SU-DHL-6 (cell line): ENCODE data around the gene FAM187B.

Experiments used
- H2AFZ ChIP-seq: fragments of 200-600 bp; sonication (generic); 2 replicates; pipeline ENCODE4 v1.6.1; 2014; ENCODE audit warnings: low read depth, mild to moderate bottlenecking, moderate library complexity, mixed read lengths, antibody characterized with exemption, low read length; ENCODE audit not compliant: severe bottlenecking
- H3F3A ChIP-seq: fragments of 200-600 bp; shearing (Covaris generic); 2 replicates; pipeline ENCODE4 v1.6.0; 2016; ENCODE audit warnings: antibody characterized with exemption, mild to moderate bottlenecking; ENCODE audit not compliant: insufficient read depth
- H3K27ac ChIP-seq: fragments of 200-600 bp; sonication (generic); 2 replicates; pipeline ENCODE4 v1.5.1; 2016; ENCODE audit warnings: low read depth, mild to moderate bottlenecking, low read length, moderate library complexity, mixed read lengths
- H3K27me3 ChIP-seq: fragments of 200-600 bp; sonication (generic), shearing (Covaris generic); 2 replicates; pipeline ENCODE4 v1.6.0; 2014; ENCODE audit warnings: mild to moderate bottlenecking, low read length
- H3K36me3 ChIP-seq: fragments of 200-600 bp; sonication (generic); 2 replicates; pipeline ENCODE4 v1.6.1; 2014; ENCODE audit warnings: mild to moderate bottlenecking, low read length, mixed read lengths
- H3K4me2 ChIP-seq: fragments of 300-600, 200-600 bp; shearing (Covaris generic), sonication (generic); 2 replicates; pipeline ENCODE4 v1.6.0; 2014; ENCODE audit warnings: low read length, low read depth, mild to moderate bottlenecking; ENCODE audit not compliant: poor library complexity, severe bottlenecking
- H3K4me3 ChIP-seq: fragments of 200-600 bp; sonication (generic); 2 replicates; pipeline ENCODE4 v1.5.1; 2014; ENCODE audit warnings: antibody characterized with exemption, low read length, mild to moderate bottlenecking, mixed read lengths; ENCODE audit not compliant: insufficient read depth, poor library complexity, severe bottlenecking
- H3K79me2 ChIP-seq: fragments of 200-600 bp; sonication (generic); 2 replicates; pipeline ENCODE4 v1.6.1; 2014; ENCODE audit warnings: mild to moderate bottlenecking, low read length, moderate library complexity; ENCODE audit not compliant: insufficient read depth
- H3K9ac ChIP-seq: fragments of 200-600 bp; sonication (generic); 2 replicates; pipeline ENCODE4 v1.7.0; 2014; ENCODE audit warnings: mild to moderate bottlenecking, low read length
- H3K9me2 ChIP-seq: fragments of 200-600 bp; sonication (generic); replicated peaks from 2 replicates; pipeline ENCODE4 v1.6.1; 2014; ENCODE audit warnings: low read length; ENCODE audit not compliant: insufficient read depth
- H3K9me3 ChIP-seq: fragments of 200-600 bp; sonication (generic); 2 replicates; pipeline ENCODE4 v1.6.1; 2014; ENCODE audit warnings: low read length, mixed read lengths; ENCODE audit not compliant: insufficient read depth
- H4K20me1 ChIP-seq: fragments of 200-600 bp; sonication (generic); 2 replicates; pipeline ENCODE4 v1.6.1; 2014; ENCODE audit warnings: low read depth, mild to moderate bottlenecking, antibody characterized with exemption, low read length, moderate library complexity, mixed read lengths
- EZH2phosphoT487 ChIP-seq: fragments of 200-600 bp; sonication (generic), shearing (Covaris generic); conservative IDR thresholded peaks from 2 replicates; pipeline ENCODE4 v1.6.1; 2018; ENCODE audit warnings: mild to moderate bottlenecking, antibody characterized with exemption, low read length, moderate library complexity, mixed read lengths
- TF ChIP-seq, protein P1 (sequence below): fragments of 200-600 bp; sonication (generic); IDR thresholded peaks from one replicate; pipeline ENCODE4 v1.5.1; 2017; ENCODE audit warnings: antibody characterized with exemption, mild to moderate bottlenecking, low read length, moderate library complexity; ENCODE audit not compliant: insufficient read depth, poor library complexity, severe bottlenecking

FAM187B gene

DNA sequence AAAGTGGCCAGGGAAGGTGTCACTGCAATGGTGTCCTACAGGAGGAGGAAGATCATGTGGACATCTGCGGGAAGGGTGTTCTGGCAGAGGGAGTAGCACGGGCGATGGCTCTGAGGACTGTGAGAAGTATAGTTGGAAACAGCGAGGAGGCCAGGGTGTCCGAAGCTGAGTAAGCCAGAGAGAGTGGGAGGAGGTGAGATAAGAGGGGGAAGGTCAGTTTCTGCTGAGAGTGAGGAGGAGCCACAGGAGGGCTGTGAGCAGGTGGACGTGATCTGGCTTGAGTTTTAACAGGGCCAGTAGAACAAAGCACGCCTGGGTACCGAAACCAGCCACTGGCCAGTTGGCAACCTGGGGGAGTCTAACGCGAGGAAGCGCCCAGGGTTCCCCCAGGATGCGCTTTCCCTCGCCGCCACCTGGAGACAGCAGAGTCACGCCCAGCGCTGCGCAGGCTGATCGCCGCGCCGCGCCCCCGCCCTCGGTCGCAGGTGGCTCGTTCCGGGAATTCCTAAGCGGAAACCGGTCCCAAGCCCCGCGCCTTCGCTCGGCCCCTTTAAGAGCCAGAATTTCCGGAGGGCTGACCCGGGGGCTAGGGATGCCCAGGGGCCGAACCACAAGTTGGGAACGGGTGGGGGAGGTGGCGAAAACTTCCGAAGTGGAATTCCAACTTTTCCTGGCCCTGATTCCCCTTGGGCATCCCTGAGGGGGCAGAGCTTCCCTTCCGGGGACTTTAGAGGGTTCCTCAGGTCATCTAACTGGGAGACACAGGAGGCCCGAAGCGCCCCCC, 19.2 kb upstream of the FAM187B start:
- TF ChIP-seq, protein P1, sequence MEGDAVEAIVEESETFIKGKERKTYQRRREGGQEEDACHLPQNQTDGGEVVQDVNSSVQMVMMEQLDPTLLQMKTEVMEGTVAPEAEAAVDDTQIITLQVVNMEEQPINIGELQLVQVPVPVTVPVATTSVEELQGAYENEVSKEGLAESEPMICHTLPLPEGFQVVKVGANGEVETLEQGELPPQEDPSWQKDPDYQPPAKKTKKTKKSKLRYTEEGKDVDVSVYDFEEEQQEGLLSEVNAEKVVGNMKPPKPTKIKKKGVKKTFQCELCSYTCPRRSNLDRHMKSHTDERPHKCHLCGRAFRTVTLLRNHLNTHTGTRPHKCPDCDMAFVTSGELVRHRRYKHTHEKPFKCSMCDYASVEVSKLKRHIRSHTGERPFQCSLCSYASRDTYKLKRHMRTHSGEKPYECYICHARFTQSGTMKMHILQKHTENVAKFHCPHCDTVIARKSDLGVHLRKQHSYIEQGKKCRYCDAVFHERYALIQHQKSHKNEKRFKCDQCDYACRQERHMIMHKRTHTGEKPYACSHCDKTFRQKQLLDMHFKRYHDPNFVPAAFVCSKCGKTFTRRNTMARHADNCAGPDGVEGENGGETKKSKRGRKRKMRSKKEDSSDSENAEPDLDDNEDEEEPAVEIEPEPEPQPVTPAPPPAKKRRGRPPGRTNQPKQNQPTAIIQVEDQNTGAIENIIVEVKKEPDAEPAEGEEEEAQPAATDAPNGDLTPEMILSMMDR, result peak; percentile 19
- no peak for TF ChIP-seq EZH2phosphoT487
- Histone ChIP-seq H2AFZ (peak overlapping the region; percentile 74), H3K9me3 (no peaks in the 10 kb centered on the region), H3K4me3 (peak overlapping the region; percentile 85), H3K9ac (peak overlapping the region; percentile 85), H3K27me3 (no peaks in the 10 kb centered on the region), H4K20me1 (no peaks in the 10 kb centered on the region), H3K27ac (peak overlapping the region; percentile 79), H3F3A (peaks cover 16% of the 10 kb centered on the region), H3K36me3 (no peaks in the 10 kb centered on the region), H3K9me2 (no peaks in the 10 kb centered on the region), H3K4me2 (peak overlapping the region; percentile 59), H3K79me2 (peaks cover 16% of the 10 kb centered on the region; the same call in 1 of the 2 replicates)

DNA sequence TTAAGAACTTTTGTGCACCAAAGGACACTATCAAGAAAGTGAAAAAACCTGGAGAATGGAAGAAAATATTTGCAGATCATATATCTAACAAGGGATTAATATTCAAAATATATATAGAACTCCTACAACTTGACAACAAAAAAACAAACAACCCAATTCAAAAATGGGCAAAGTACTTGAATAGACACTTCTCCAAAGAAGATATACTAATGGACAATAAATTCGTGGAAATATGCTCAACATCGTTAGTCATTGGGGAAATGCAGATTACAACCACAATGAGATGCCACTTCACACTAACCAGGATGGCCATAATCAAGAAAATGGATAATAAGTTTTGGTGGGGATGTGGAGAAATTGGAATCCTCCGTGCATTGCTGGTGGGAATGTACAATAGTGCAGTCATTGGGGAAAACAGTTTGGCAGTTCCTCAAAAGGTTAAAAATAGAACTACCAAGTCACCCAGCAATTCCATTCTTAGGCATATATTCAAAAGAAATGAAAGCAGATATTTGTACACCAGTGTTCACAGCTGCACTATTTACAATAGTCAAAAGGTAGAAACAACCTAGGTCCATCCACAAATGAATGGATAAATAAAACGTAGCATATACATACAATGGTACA, 18.0 kb upstream of the FAM187B start:
- TF ChIP-seq, protein P1, result no peak
- TF ChIP-seq EZH2phosphoT487, result no peak
- Histone ChIP-seq H3K79me2 (peaks cover 16% of the 10 kb centered on the region; the same call in 1 of the 2 replicates), H4K20me1 (no peaks in the 10 kb centered on the region), H3F3A (peaks cover 16% of the 10 kb centered on the region), H3K27ac (no peak overlapping the region), H3K4me3 (no peak overlapping the region), H3K4me2 (no peak overlapping the region), H3K9ac (no peak overlapping the region), H3K27me3 (no peaks in the 10 kb centered on the region), H3K9me2 (no peaks in the 10 kb centered on the region), H3K9me3 (no peaks in the 10 kb centered on the region), H3K36me3 (no peaks in the 10 kb centered on the region), H2AFZ (no peak overlapping the region)

DNA sequence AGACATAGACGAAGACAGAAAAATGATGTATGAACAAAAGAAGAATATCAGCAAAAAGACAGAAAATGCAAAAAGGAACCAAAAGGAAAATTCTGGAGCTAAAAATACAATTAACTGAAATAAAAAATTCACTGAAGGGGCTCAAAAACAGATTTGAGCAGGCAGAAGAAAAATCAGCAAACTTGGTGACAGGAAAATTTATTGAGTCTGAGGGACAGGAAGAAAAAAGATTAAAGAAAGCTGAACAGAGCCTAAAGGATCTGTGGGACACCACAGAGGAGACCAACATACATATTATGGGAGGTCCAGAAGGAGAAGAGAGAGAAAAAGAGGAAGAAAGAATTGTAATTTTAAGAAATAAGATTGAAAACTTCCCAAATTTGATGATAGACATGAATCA, 12.9 kb upstream of the FAM187B start:
- H3K9me3 ChIP-seq, result no peaks in the 10 kb centered on the region
- no peaks in the 10 kb centered on the region for H4K20me1 ChIP-seq
- no peak overlapping the region for H2AFZ ChIP-seq
- H3K4me2 ChIP-seq, result no peak overlapping the region
- H3K36me3 ChIP-seq, result no peaks in the 10 kb centered on the region
- peaks cover 3% of the 10 kb centered on the region; the same call in 1 of the 2 replicates for H3F3A ChIP-seq
- H3K27me3 ChIP-seq, result no peaks in the 10 kb centered on the region
- no peak overlapping the region for H3K9ac ChIP-seq
- H3K9me2 ChIP-seq, result no peaks in the 10 kb centered on the region
- no peak for TF ChIP-seq EZH2phosphoT487
- TF ChIP-seq, protein P1, result no peak
- H3K79me2 ChIP-seq, result no peaks in the 10 kb centered on the region
- H3K4me3 ChIP-seq, result no peak overlapping the region
- no peak overlapping the region for H3K27ac ChIP-seq
